ENCODE measurements around the gene CNOT1. TPM values are rescaled to one million over a fixed set of nuclear protein-coding genes. Genes with fewer than 3 reads are reported as not detected.

CNOT1 gene
- total RNA-seq, 1 experiment from 2014 or later, result 328 TPM

DNA sequence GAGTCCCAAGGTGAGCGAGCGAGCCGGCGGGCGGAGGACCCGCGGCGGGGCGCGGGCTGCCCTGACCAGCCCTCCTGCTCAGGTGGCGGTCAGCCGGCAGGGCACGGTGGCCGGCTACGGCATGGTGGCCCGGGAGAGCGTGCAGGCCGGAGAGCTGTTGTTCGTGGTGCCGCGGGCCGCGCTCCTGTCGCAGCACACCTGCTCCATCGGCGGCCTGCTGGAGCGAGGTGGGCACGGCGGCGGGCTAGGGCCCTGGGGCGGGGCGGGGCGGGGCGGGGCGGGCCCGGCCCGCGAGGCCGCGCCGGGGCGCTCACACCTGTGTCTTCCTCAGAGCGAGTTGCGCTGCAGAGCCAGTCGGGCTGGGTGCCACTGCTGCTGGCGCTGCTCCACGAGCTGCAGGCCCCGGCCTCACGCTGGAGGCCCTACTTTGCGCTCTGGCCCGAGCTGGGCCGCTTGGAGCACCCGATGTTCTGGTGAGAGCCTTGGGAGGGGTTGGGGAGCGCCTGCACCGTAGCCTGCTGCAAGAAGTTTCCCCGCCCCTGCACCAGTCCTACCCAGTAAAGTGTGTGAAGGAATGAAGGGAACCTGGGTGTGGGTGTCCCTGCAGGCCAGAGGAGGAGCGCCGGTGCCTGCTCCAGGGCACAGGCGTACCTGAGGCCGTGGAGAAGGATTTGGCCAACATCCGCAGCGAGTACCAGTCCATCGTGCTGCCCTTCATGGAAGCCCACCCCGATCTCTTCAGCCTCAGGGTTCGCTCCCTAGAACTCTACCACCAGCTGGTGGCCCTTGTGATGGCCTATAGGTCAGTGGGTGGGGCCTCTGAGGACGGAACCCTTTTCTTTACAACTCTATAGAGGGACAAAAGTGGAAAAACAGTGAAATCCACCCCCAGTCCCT is 113.5 kb downstream of the CNOT1 start:
- Histone ChIP-seq H3K18ac (ENCODE audit: insufficient read length, low read depth, low read length) (peak overlapping the region; percentile 88), H2AFZ (ENCODE audit: low read length) (no peak overlapping the region), H4K5ac (ENCODE audit: insufficient read length, low read depth, low read length) (no peak overlapping the region), H3K56ac (ENCODE audit: insufficient read length, low read depth, low read length) (no peak overlapping the region), H3K23me2 (ENCODE audit: insufficient read length, low read depth, low read length, poor library complexity, severe bottlenecking) (no peaks in the 10 kb centered on the region), H3K9ac (ENCODE audit: extremely low read depth, insufficient read length, low read length) (peak overlapping the region; percentile 42), H2BK12ac (ENCODE audit: insufficient read length, low read depth, low read length) (no peak overlapping the region), H2BK120ac (ENCODE audit: low read depth, low read length, poor library complexity, severe bottlenecking) (no peak overlapping the region), H3K79me1 (ENCODE audit: insufficient read depth, low read depth, low read length, poor library complexity, severe bottlenecking) (no peaks in the 10 kb centered on the region), H2BK5ac (ENCODE audit: insufficient read length, low read length) (no peak overlapping the region), H3K79me2 (ENCODE audit: insufficient read depth, low read length) (no peaks in the 10 kb centered on the region), H3K9me3 (ENCODE audit: control insufficient read depth, low read depth, low read length) (no peaks in the 10 kb centered on the region), H2AK5ac (ENCODE audit: insufficient read length, low read length) (no peak overlapping the region), H3K4ac (ENCODE audit: low read depth, low read length) (no peak overlapping the region), H4K91ac (ENCODE audit: insufficient read length, low read depth, low read length) (no peak overlapping the region), H2BK20ac (ENCODE audit: low read depth, low read length, poor library complexity, severe bottlenecking) (no peak overlapping the region), H3K27ac (ENCODE audit: insufficient read length, low read depth, low read length) (no peak overlapping the region), H4K20me1 (ENCODE audit: control insufficient read depth, insufficient read depth, insufficient read length) (no peaks in the 10 kb centered on the region), H3K4me2 (ENCODE audit: insufficient read depth, insufficient read length, low read length) (peak overlapping the region; percentile 56), H4K8ac (replicated peaks; ENCODE audit: insufficient read length, low read depth, low read length) (no peak overlapping the region), H3K4me1 (ENCODE audit: insufficient read depth, low read length) (0 out of 2 replicates have a peak, but pooled peaks cover 3% of the 10 kb centered on the region), H3K27me3 (ENCODE audit: insufficient read depth, low read length) (no peaks in the 10 kb centered on the region), H3T11ph (ENCODE audit: low read length) (no peak overlapping the region), H2BK15ac (ENCODE audit: low read depth, low read length) (no peak overlapping the region), H3K23ac (ENCODE audit: insufficient read length, low read depth, low read length) (no peak overlapping the region), H3K14ac (ENCODE audit: insufficient read depth, low read length) (peak overlapping the region; percentile 84; the same call in 1 of the 2 replicates)
- Mint-ChIP-seq H3K9me3 (no peaks in the 10 kb centered on the region; a peak in 2 of 5 replicates), H3K36me3 (ENCODE audit: insufficient read depth in 1 of 3, low read depth in 3 of 3) (peaks cover 19 to 68% (median 43%) of the 10 kb centered on the region in 3 experiments; a peak in 6 of 7 replicates), H3K4me1 (peaks cover 16 to 24% of the 10 kb centered on the region in 2 experiments), H3K4me3 (peak overlapping the region; percentile 92 to 95), H3K27me3 (ENCODE audit: low read depth) (no peaks in the 10 kb centered on the region; the same call in 1 of the 2 replicates), H3K27ac (peak overlapping the region in 2 of 3 experiments; percentile 86 to 97; a peak in 4 of 7 replicates)
- TF ChIP-seq, protein P1, sequence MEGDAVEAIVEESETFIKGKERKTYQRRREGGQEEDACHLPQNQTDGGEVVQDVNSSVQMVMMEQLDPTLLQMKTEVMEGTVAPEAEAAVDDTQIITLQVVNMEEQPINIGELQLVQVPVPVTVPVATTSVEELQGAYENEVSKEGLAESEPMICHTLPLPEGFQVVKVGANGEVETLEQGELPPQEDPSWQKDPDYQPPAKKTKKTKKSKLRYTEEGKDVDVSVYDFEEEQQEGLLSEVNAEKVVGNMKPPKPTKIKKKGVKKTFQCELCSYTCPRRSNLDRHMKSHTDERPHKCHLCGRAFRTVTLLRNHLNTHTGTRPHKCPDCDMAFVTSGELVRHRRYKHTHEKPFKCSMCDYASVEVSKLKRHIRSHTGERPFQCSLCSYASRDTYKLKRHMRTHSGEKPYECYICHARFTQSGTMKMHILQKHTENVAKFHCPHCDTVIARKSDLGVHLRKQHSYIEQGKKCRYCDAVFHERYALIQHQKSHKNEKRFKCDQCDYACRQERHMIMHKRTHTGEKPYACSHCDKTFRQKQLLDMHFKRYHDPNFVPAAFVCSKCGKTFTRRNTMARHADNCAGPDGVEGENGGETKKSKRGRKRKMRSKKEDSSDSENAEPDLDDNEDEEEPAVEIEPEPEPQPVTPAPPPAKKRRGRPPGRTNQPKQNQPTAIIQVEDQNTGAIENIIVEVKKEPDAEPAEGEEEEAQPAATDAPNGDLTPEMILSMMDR (conservative IDR thresholded peaks at IDR 0.05), result no peak
- WGBS (ENCODE audit: extremely low coverage, insufficient read length, low lambda C conversion rate), result no CpG with 5 or more reads among the region's 66 CpGs
- DNase-seq, result peak; percentile 74

Measured in H9 (cell line).